Iris pigment epithelial cell (primary cell): ENCODE results near the gene HSD17B2.
"Not testable (repeated sequence)": the region's sequence is repeated elsewhere in the genome, so short reads cannot be mapped to it uniquely, and the experiment has no call there.

Source experiments
- DNase-seq: peaks from one replicate; pipeline ENCODE4 v3.0.0-alpha.2; 2011; ENCODE audit warnings: low read depth

Gene HSD17B2

GRCh38 chr16:82081264-82081663 lies 46.2 kb downstream of the HSD17B2 start:
- no peak for DNase-seq

GRCh38 chr16:82082097-82082496 lies 47.0 kb downstream of the HSD17B2 start:
- DNase-seq: no peak

GRCh38 chr16:82082543-82083244 lies 47.6 kb downstream of the HSD17B2 start:
- DNase-seq: peak; percentile 39

GRCh38 chr16:82083710-82084353 lies 48.8 kb downstream of the HSD17B2 start:
- DNase-seq: no peak

GRCh38 chr16:82085011-82085779 lies 50.1 kb downstream of the HSD17B2 start:
- DNase-seq: no peak

- DNase-seq: no peak
Observed at GRCh38 chr16:82088483-82088882, 53.4 kb downstream of the HSD17B2 start.

GRCh38 chr16:82091241-82091640 lies 56.2 kb downstream of the HSD17B2 start:
- peak; percentile 56 for DNase-seq

- no peak for DNase-seq
Observed at GRCh38 chr16:82092711-82093110, 57.7 kb downstream of the HSD17B2 start.

GRCh38 chr16:82093666-82094300 lies 58.7 kb downstream of the HSD17B2 start:
- peak; percentile 5 for DNase-seq

- no peak for DNase-seq
Observed at GRCh38 chr16:82094942-82095540, 60.0 kb downstream of the HSD17B2 start.

- DNase-seq: no peak
Observed at GRCh38 chr16:82096641-82097040, 61.6 kb downstream of the HSD17B2 start.

- no peak for DNase-seq
Observed at GRCh38 chr16:82105107-82105506, 70.1 kb downstream of the HSD17B2 start.

- no peak for DNase-seq
Observed at GRCh38 chr16:82108100-82108499, 73.0 kb downstream of the HSD17B2 start.

- DNase-seq: no peak
Observed at GRCh38 chr16:82108774-82109173, 73.7 kb downstream of the HSD17B2 start.

- not testable (repeated sequence) for DNase-seq
Observed at GRCh38 chr16:82109266-82109665, 74.2 kb downstream of the HSD17B2 start.

GRCh38 chr16:82111944-82112343 lies 76.9 kb downstream of the HSD17B2 start:
- no peak for DNase-seq

GRCh38 chr16:82113741-82114140 lies 78.7 kb downstream of the HSD17B2 start:
- no peak for DNase-seq

GRCh38 chr16:82116535-82116934 lies 81.5 kb downstream of the HSD17B2 start:
- no peak for DNase-seq

GRCh38 chr16:82118749-82119148 lies 83.7 kb downstream of the HSD17B2 start:
- no peak for DNase-seq

- no peak for DNase-seq
Observed at GRCh38 chr16:82119405-82119804, 84.4 kb downstream of the HSD17B2 start.

- DNase-seq: no peak
Observed at GRCh38 chr16:82124651-82125050, 89.6 kb downstream of the HSD17B2 start.

- no peak for DNase-seq
Observed at GRCh38 chr16:82129881-82130280, 94.8 kb downstream of the HSD17B2 start.
